Measurements from ENCODE around the gene KLK3. TPM values are rescaled to one million over a fixed set of nuclear protein-coding genes. Genes with fewer than 3 reads are reported as not detected.

KLK3 gene
- total and polyA plus RNA-seq, 2 of the 8 experiments (the other 6 are each of a cell fraction or from before 2014, with no cell fraction given), result 0.08 TPM; not detected in 1

DNA sequence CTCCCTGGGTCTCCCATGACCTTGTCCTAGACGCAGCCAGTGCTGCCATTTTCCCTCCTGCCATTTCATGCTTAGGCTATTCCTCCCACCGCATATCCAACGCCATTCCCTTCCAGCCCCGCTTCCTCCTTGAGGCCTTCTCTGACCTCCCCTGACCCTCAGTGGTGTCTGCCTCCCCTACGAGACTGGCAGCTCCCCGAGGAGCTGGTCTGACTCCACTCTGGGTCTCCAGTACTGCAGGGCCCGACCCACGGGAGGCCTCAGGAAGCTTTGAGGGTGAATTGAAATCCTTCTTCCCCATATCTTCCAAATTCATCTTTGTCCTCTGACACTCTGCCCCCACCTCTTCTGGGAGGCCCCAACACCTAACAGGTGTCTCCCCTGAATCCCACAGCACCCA is 22.0 kb upstream of the KLK3 start:
- no peak overlapping the region for H4K8ac ChIP-seq (ENCODE audit: extremely low read depth, insufficient read depth, low read length)
- no peak overlapping the region for H4K91ac ChIP-seq (replicated peaks; ENCODE audit: insufficient read length, low read length)
- H2BK5ac ChIP-seq (ENCODE audit: low read depth, low read length), result no peak overlapping the region
- no peaks in the 10 kb centered on the region for H4K20me1 ChIP-seq (replicated peaks in 1 of 2; ENCODE audit: control insufficient read depth in 1 of 2, insufficient read depth in 2 of 2, low read length in 2 of 2)
- peaks cover 0 to 5% (median 2%) of the 10 kb centered on the region in 4 experiments; a peak in 3 of 7 replicates for H3K4me1 ChIP-seq (replicated peaks in 1 of 4; ENCODE audit: control insufficient read depth in 3 of 4, insufficient read depth in 4 of 4, low read length in 3 of 4)
- no peak overlapping the region for H2BK20ac ChIP-seq (ENCODE audit: low read length)
- no peak overlapping the region for H2BK12ac ChIP-seq (ENCODE audit: low read depth, low read length)
- H3K18ac ChIP-seq (ENCODE audit: extremely low read depth, low read length), result no peak overlapping the region; the same call in 1 of the 2 replicates
- H3K14ac ChIP-seq (ENCODE audit: insufficient read length), result no peak overlapping the region
- peaks cover 0 to 26% (median 8%) of the 10 kb centered on the region in 4 experiments; a peak in 6 of 7 replicates for H3K27me3 ChIP-seq (replicated peaks in 1 of 4; ENCODE audit: control insufficient read depth in 3 of 4, extremely low read depth in 1 of 4, insufficient read depth in 3 of 4, low read length in 3 of 4)
- no peak overlapping the region for H3K4me2 ChIP-seq (ENCODE audit: insufficient read depth in 1 of 2, low read depth in 2 of 2, low read length in 2 of 2)
- H3K4ac ChIP-seq (replicated peaks; ENCODE audit: insufficient read length, low read depth, low read length), result no peak overlapping the region
- H3K9ac ChIP-seq (replicated peaks in 1 of 4; ENCODE audit: extremely low read depth in 1 of 4, low read depth in 3 of 4, low read length in 3 of 4), result no peak overlapping the region
- H3K27ac ChIP-seq (ENCODE audit: low read depth, low read length), result no peak overlapping the region
- no peaks in the 10 kb centered on the region for H3K36me3 ChIP-seq (ENCODE audit: control insufficient read depth in 2 of 4, insufficient read depth in 4 of 4, low read length in 3 of 4)
- ChIA-PET CTCF (ENCODE audit: partially characterized antibody) (interaction anchor here (1.7 kb wide), 1 partner anchor 11 kb away, joined by 7 read pairs; no protein-coding TSS in a partner anchor), POLR2A (ENCODE audit: partially characterized antibody) (interaction anchor here (1.3 to 1.7 kb wide), 2 partner anchors 28 to 35 kb away, joined by 6 read pairs; no protein-coding TSS in a partner anchor)
- FAIRE-seq (no peak), DNase-seq (ENCODE audit: low read depth in 1 of 2, low spot score in 2 of 2) (no peak)
- no peak overlapping the region for H2BK15ac ChIP-seq (ENCODE audit: low read length)
- no peak overlapping the region for H3K56ac ChIP-seq (replicated peaks; ENCODE audit: insufficient read length, low read depth, low read length)
- H3K4me3 ChIP-seq (ENCODE audit: extremely low read depth in 1 of 4, insufficient read depth in 2 of 4, low read depth in 3 of 4, low read length in 4 of 4), result no peak overlapping the region
- peaks cover 8% of the 10 kb centered on the region; the same call in 1 of the 2 replicates for H3K23me2 ChIP-seq (ENCODE audit: low read depth, low read length)
- H3K9me3 ChIP-seq (ENCODE audit: insufficient read depth in 2 of 2, low read depth in 1 of 2, low read length in 1 of 2), result no peaks in the 10 kb centered on the region
- H2AK5ac ChIP-seq (ENCODE audit: low read depth, low read length), result no peak overlapping the region
- no peak overlapping the region for H2BK120ac ChIP-seq (replicated peaks; ENCODE audit: low read depth, low read length)
- no peak overlapping the region for H3K23ac ChIP-seq (ENCODE audit: insufficient read length)
- H3K79me1 ChIP-seq (ENCODE audit: low read depth, low read length), result no peaks in the 10 kb centered on the region
- TF ChIP-seq YY1 (IDR thresholded peaks at IDR 0.05; ENCODE audit: low read depth, low read length) (no peak), GTF2F1 (IDR thresholded peaks at IDR 0.05; ENCODE audit: borderline replicate concordance, low read depth, low read length) (no peak), KDM1A (IDR thresholded peaks at IDR 0.05; ENCODE audit: borderline replicate concordance, low read length) (no peak), RNF2 (IDR thresholded peaks at IDR 0.05; ENCODE audit: borderline replicate concordance, low read depth, low read length, missing control alignments, poor library complexity, severe bottlenecking) (no peak), EGR1 (IDR thresholded peaks at IDR 0.05; ENCODE audit: borderline replicate concordance, low read depth, low read length) (no peak), EZH2 (IDR thresholded peaks at IDR 0.05; ENCODE audit: low read depth, low read length, severe bottlenecking) (no peak), SIN3A (conservative IDR thresholded peaks at IDR 0.05 in 1 of 2, IDR thresholded peaks at IDR 0.05 in 1 of 2; ENCODE audit: low read depth in 1 of 2, low read length in 2 of 2) (no peak), RBBP5 (IDR thresholded peaks at IDR 0.05; ENCODE audit: borderline replicate concordance, low read depth, low read length) (no peak), JUND (IDR thresholded peaks at IDR 0.05; ENCODE audit: low read length) (no peak), CBX5 (IDR thresholded peaks at IDR 0.05; ENCODE audit: low read depth, low read length) (no peak), BACH1 (IDR thresholded peaks at IDR 0.05; ENCODE audit: low read length) (no peak)
- TF ChIP-seq, protein P1, sequence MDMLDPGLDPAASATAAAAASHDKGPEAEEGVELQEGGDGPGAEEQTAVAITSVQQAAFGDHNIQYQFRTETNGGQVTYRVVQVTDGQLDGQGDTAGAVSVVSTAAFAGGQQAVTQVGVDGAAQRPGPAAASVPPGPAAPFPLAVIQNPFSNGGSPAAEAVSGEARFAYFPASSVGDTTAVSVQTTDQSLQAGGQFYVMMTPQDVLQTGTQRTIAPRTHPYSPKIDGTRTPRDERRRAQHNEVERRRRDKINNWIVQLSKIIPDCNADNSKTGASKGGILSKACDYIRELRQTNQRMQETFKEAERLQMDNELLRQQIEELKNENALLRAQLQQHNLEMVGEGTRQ (IDR thresholded peaks at IDR 0.05; ENCODE audit: low read length), result no peak
- no peaks in the 10 kb centered on the region for H3K79me2 ChIP-seq (ENCODE audit: control insufficient read depth in 1 of 2, insufficient read depth in 2 of 2, low read length in 2 of 2)
- H4K5ac ChIP-seq (ENCODE audit: insufficient read length, low read depth, low read length), result no peak overlapping the region
- WGBS, 2 experiments (ENCODE audit: extremely low coverage in 1 of 2, insufficient coverage in 1 of 2, insufficient read length in 1 of 2, insufficient replicate concordance in 2 of 2, low coverage in 1 of 2, low lambda C conversion rate in 2 of 2, missing lambda C conversion rate in 1 of 2), result 94% methylated on average over 8 of the region's 8 CpGs; no CpG with 5 or more reads in 1 of the 2 experiments
- no peak overlapping the region for H2AFZ ChIP-seq (ENCODE audit: low read length)

Measured in H1 (cell line).